ENCODE results near the gene BTK.

BTK gene

GRCh38 chrX:101385795-101386541 lies at the start of gene BTK:
Gene BTK (minus strand): TSS chrX:101386191. CDS start chrX:101375284, 10,907 bp downstream.
- DNase-seq, result peak; percentile 6 to 74

DNA sequence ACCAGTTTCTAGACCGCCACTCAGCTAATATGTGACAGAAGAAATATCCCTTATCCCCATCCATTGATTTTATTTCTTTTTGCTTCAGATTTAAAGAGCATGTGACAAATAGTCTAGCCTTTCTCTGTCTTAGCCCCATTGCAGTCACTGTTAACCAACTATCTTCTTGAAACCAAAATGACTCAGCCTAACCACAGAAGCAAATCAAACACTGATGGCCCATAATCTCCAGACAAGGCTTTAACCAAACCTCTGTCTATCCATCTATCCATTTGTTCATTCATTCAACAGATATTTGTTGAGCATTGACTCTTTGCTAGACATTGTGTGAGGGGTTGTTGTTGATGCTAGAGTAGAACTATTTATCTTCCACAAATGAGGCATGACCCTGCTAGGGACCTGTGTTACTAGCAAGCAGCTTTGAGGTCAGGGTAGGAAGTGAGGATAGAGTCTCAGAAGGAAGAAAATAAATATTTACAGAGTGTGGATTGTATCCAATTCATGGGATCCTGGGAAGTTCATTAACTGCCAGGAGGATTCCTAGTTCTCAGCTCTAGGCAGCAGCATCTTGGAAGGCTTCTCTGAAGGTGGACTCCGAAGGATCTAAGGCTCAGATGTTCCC lies 44.6 kb upstream of the BTK start:
- DNase-seq, result no peak

GRCh38 chrX:101429934-101430333 lies 43.9 kb upstream of the BTK start:
- DNase-seq, result no peak

DNA sequence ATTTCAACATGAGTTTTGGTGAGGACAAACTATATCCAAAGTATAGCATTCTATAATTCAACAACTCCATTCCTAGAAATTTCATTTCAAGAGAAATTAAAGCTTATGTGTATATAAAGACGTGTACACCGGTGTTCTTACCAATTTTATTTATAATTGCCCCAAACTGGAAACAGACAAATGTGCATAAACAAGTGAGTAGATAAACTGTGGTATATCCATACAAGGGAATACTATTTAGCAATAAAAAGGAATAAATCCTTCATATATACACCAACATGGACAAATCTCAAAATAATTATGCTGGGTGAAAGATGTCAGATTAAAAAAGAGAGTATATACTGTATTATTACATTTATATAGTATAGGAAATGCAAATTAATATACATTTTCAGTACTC lies 42.0 kb upstream of the BTK start:
- no peak for DNase-seq

DNA sequence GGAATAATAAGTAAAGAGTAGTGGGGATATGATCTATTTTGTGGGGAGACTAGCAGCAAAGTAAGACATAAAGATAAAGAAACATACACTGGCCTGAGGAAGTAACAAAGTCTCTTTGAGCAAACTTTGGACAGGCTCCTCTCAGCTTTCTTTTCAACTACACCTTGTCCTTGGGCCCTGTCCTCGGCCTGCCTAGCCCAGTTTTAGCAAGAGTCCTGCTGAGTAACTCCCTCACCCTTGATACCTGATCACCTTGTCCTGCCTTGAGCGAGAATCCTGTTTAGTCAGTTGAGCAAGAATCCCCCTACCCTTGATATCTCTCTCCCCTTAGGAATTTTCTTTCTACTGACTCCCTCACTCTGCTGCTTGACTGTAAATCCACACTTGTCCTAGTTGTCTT lies 33.5 kb upstream of the BTK start:
- no peak for DNase-seq

GRCh38 chrX:101417981-101418841 lies 32.2 kb upstream of the BTK start:
- peak; percentile 18 to 27 for DNase-seq

GRCh38 chrX:101417190-101417589 lies 31.2 kb upstream of the BTK start:
- DNase-seq, result no peak

- DNase-seq, result no peak
Measured at GRCh38 chrX:101416691-101417090, 30.7 kb upstream of the BTK start.

DNA sequence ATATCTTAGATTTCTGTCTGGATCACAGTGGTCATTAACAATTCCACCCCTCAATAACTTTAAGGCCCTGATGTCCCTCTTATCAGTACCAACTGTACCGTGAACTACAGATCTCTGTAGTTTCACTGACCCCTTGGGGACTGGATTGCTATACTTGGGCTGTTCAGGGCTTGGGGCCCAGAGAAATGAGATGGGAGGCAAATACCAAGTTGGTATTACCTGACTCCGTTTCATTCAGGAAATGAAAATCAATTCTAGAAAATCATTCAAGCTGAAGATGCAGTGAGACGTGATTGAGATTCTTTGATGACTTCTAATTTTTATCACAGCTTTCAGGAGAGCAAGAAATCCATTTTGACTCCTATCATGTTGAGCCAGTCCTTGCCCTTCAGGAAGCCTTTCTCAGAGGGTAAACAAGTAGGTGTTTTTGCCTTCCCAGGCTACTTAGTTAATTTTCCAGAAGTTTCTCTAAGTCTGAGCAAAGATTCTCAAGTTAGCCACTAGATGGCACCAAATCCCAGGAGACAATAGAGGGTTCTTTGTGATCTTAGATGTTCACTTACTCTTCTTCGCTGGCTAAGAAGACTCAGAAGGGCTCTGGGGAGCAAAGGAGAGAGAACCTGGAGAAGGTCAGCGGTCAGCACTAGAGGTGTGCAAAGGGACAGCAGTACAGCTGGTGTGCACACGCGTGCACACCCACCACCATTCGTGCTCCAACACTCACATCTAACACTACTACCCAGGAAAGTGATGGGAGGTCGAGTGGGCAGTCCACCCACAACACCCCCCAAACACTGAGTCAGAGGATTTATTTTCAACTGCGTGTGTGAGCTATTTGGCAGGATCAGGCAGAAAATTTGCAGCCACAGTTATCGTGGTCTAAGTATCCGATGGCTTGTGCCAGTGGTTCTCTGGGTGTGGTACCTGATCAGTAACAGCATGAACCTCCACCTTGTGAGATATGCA lies 29.5 kb upstream of the BTK start:
- DNase-seq, result peak in 1 of 2 donors; percentile 21

DNA sequence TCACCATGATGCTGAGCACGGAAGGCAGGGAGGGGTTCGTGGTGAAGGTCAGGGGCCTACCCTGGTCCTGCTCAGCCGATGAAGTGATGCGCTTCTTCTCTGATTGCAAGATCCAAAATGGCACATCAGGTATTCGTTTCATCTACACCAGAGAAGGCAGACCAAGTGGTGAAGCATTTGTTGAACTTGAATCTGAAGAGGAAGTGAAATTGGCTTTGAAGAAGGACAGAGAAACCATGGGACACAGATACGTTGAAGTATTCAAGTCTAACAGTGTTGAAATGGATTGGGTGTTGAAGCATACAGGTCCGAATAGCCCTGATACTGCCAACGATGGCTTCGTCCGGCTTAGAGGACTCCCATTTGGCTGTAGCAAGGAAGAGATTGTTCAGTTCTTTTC lies 26.0 kb upstream of the BTK start:
- no peak for DNase-seq

- DNase-seq, result no peak
Measured at GRCh38 chrX:101410461-101410860, 24.5 kb upstream of the BTK start.

GRCh38 chrX:101409043-101409442 lies 23.1 kb upstream of the BTK start:
- DNase-seq, result no peak

DNA sequence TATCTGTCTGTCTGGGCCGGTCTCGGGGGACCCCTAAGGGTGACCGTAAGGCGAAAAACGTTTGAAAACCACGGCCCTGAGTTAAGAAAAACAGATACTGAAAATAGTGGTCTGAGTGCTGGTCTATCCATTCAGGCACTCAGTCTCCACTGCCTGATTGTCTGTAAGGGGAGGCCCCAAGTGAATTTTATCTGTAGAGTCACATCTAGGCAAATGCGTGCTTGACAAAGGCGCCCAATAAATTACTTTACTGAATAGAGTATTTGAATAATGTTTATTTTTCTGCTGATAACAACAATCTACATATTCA lies 22.5 kb upstream of the BTK start:
- no peak for DNase-seq

GRCh38 chrX:101407748-101408531 lies 21.9 kb upstream of the BTK start, which contains the start of the genes GLA and HNRNPH2:
Gene GLA (minus strand): TSS chrX:101407925. CDS start chrX:101407903, 22 bp downstream.
Gene HNRNPH2 (plus strand): TSS chrX:101408222. CDS start chrX:101411989, 3,767 bp downstream.
- peak; percentile 70 to 95 for DNase-seq

GRCh38 chrX:101407167-101407747 lies 21.3 kb upstream of the BTK start:
- DNase-seq, result peak; percentile 2 to 6

DNA sequence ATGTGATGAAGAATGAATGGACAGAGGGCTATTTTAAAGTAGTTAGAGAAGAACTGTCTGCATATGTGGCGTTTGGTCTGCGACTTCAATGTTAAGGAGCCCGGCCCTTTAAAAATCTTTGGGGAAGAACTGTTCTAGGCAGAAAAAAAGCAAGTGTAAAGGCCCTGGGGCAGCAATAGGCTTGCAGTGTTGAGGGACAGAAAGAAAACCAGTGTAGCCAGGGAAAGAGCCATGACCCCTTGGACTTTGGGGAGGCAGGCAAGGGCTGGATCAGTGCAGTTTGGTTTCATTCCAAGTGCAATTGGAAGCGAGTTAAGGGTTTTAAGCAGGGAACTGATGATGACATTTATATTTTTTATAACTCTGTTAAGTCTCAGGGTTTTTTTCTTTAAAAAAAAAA lies 13.8 kb upstream of the BTK start:
- no peak for DNase-seq

DNA sequence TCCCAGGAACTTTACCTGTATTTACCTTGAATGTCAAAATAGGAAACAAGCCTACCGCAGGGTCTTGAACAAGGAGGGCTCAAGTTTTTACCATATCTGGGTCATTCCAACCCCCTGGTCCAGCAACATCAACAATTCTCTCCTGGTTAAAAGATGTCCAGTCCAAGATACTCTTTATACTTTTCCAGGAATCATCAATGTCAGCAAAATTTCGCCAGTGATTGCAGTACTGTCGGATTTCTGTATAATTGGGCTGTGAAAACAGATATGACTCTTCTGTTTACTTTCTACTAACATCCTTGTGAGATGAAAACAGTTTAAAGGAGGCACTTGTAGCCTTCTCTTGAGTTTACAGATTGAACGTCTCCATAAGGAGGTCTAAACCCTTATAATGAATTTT lies 12.7 kb upstream of the BTK start:
- no peak for DNase-seq

DNA sequence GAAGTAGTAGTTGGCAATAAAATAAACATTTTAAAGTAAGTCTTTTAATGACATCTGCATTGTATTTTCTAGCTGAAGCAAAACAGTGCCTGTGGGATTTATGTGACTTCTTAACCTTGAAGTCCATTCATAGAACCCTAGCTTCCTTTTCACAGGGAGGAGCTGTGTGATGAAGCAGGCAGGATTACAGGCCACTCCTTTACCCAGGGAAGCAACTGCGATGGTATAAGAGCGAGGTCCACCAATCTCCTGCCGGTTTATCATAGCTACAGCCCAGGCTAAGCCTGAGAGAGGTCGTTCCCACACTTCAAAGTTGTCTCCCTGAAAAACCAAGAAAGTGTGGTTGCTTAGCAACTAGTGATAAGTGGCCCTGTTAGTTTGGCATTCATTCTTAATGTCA lies 11.8 kb upstream of the BTK start:
- DNase-seq, result no peak

GRCh38 chrX:101395789-101396188 lies 9.8 kb upstream of the BTK start:
- DNase-seq, result no peak

GRCh38 chrX:101394372-101394771 lies 8.4 kb upstream of the BTK start:
- DNase-seq, result no peak

Data from bone marrow (tissue), 2 donors.